NCI-H1436 (cell line): ENCODE results near the gene R3HDM4.

Experiments
- DNase-seq: peaks from one replicate; lab custom pipeline; 2025; lab: John Stamatoyannopoulos, UW

The R3HDM4 gene

GRCh38 chr19:872266-872951, 40.6 kb downstream of the R3HDM4 start:
- peak; percentile 51 for DNase-seq

GRCh38 chr19:871446-872265, 41.4 kb downstream of the R3HDM4 start:
- no peak for DNase-seq

GRCh38 chr19:870963-871401, 42.0 kb downstream of the R3HDM4 start:
- DNase-seq: no peak

- DNase-seq: no peak
Observed at GRCh38 chr19:870314-870713, 42.7 kb downstream of the R3HDM4 start.

- no peak for DNase-seq
Observed at GRCh38 chr19:869245-870177, 43.5 kb downstream of the R3HDM4 start.

- DNase-seq: no peak
Observed at GRCh38 chr19:868458-869244, 44.4 kb downstream of the R3HDM4 start.

GRCh38 chr19:867855-868457, 45.1 kb downstream of the R3HDM4 start:
- DNase-seq: no peak

- no peak for DNase-seq
Observed at GRCh38 chr19:867301-867793, 45.7 kb downstream of the R3HDM4 start.

GRCh38 chr19:866769-867300, 46.2 kb downstream of the R3HDM4 start:
- no peak for DNase-seq

- DNase-seq: no peak
Observed at GRCh38 chr19:863315-863620, 49.8 kb downstream of the R3HDM4 start.

- no peak for DNase-seq
Observed at GRCh38 chr19:862581-863314, 50.3 kb downstream of the R3HDM4 start.

- peak; percentile 68 for DNase-seq
Observed at GRCh38 chr19:861756-862580, 51.1 kb downstream of the R3HDM4 start.

- no peak for DNase-seq
Observed at GRCh38 chr19:861141-861755, 51.8 kb downstream of the R3HDM4 start.

- no peak for DNase-seq
Observed at GRCh38 chr19:858868-859843, 53.9 kb downstream of the R3HDM4 start, which contains the start of gene CFD. Gene CFD (plus strand): TSS chr19:859664. CDS start chr19:859690, 26 bp downstream.

GRCh38 chr19:858284-858683, 54.7 kb downstream of the R3HDM4 start:
- no peak for DNase-seq

- no peak for DNase-seq
Observed at GRCh38 chr19:855566-856120, 57.4 kb downstream of the R3HDM4 start.

- no peak for DNase-seq
Observed at GRCh38 chr19:855142-855541, 57.9 kb downstream of the R3HDM4 start.
